Tibial nerve (tissue), 4 donors: ENCODE results near the gene RACGAP1.

Experiments
- EP300 ChIP-seq, 2 donors: sonication (generic); formaldehyde crosslinking; IDR thresholded peaks; one replicate each; pipeline ENCODE4 v1.6.1; 2017; ENCODE audit warnings: antibody characterized with exemption in 2 of 2, mild to moderate bottlenecking in 1 of 2
- POLR2A ChIP-seq, 2 donors: fragments of 450-650 bp; IDR thresholded peaks; one replicate each; pipeline ENCODE4 v1.6.1; 2017; ENCODE audit warnings: antibody characterized with exemption in 2 of 2, mild to moderate bottlenecking in 2 of 2, moderate library complexity in 2 of 2
- TF ChIP-seq, protein P1 (sequence below), 5 experiments: fragments of 200-600 bp in 3 of 5; fragments of 450-650 bp in 2 of 5; sonication (generic) in 3 of 5; IDR thresholded peaks; one replicate each; pipeline ENCODE4 v1.5.1; 2016 to 2019; ENCODE audit warnings: antibody characterized with exemption in 5 of 5, mild to moderate bottlenecking in 3 of 5, moderate library complexity in 2 of 5

DNA sequence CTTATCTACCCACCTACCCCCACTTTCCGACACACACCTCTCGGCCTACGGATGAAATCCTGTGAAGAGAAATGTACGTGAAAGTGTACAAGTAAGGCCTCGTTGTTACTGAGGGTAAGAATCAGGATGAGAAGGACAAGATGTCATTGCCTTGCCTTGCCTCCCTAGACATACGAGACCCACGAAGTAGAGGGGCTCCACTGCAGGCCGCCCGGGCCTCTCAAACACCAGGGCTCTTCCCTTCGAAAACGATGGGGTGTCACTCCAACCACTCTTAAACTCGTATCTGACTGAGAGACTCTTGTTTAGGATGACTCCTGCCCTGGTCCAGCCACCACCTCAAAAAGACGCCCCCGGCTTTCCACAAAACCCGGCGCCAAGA is 498 bp downstream of the RACGAP1 start:
- TF ChIP-seq, protein P1, sequence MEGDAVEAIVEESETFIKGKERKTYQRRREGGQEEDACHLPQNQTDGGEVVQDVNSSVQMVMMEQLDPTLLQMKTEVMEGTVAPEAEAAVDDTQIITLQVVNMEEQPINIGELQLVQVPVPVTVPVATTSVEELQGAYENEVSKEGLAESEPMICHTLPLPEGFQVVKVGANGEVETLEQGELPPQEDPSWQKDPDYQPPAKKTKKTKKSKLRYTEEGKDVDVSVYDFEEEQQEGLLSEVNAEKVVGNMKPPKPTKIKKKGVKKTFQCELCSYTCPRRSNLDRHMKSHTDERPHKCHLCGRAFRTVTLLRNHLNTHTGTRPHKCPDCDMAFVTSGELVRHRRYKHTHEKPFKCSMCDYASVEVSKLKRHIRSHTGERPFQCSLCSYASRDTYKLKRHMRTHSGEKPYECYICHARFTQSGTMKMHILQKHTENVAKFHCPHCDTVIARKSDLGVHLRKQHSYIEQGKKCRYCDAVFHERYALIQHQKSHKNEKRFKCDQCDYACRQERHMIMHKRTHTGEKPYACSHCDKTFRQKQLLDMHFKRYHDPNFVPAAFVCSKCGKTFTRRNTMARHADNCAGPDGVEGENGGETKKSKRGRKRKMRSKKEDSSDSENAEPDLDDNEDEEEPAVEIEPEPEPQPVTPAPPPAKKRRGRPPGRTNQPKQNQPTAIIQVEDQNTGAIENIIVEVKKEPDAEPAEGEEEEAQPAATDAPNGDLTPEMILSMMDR (IDR thresholded peaks at IDR 0.05), result no peak
- no peak for TF ChIP-seq POLR2A (IDR thresholded peaks at IDR 0.05)
- no peak for TF ChIP-seq EP300 (IDR thresholded peaks at IDR 0.05)
